ENCODE results near the gene LAMB1. TPM values are rescaled to one million over a fixed set of nuclear protein-coding genes. Genes with fewer than 3 reads are reported as not detected.

LAMB1 gene
- total RNA-seq, 1 experiment from 2014 or later = 32.0 TPM

- no peaks in the 10 kb centered on the region for H3K79me2 ChIP-seq (ENCODE audit: insufficient read depth, low read length)
- BruUV-seq (replicated peaks) = no TSS peak
- TF ChIP-seq ZFX (IDR thresholded peaks at IDR 0.05) (no peak), POLR2A (IDR thresholded peaks at IDR 0.05; ENCODE audit: borderline replicate concordance, extremely low read depth, insufficient read depth, insufficient read length) (no peak), JUND (IDR thresholded peaks at IDR 0.05) (no peak), YY1 (IDR thresholded peaks at IDR 0.05; ENCODE audit: extremely low read depth, insufficient replicate concordance, low read depth, low read length) (no peak), SIN3A (IDR thresholded peaks at IDR 0.05; ENCODE audit: low read depth) (no peak), CTCF (IDR thresholded peaks at IDR 0.05 in 2 of 3, conservative IDR thresholded peaks at IDR 0.05 in 1 of 3; ENCODE audit: borderline replicate concordance in 1 of 3, insufficient read depth in 1 of 3, low read depth in 2 of 3, low read length in 2 of 3) (no peak), ZNF274 (IDR thresholded peaks at IDR 0.05; ENCODE audit: low read depth, low read length) (no peak), REST (IDR thresholded peaks at IDR 0.05; ENCODE audit: low read depth) (no peak), EZH2 (IDR thresholded peaks at IDR 0.05) (no peak), FOSL1 (IDR thresholded peaks at IDR 0.05; ENCODE audit: low read depth) (no peak)
- peaks cover 3% of the 10 kb centered on the region; the same call in 1 of the 2 replicates for H3K9me2 ChIP-seq (ENCODE audit: insufficient read depth)
- H3K9me3 ChIP-seq (ENCODE audit: control insufficient read depth in 1 of 2, insufficient read depth in 1 of 2, low read depth in 1 of 2, low read length in 2 of 2) = no peaks in the 10 kb centered on the region
- H3K27ac ChIP-seq (ENCODE audit: low read depth, low read length) = no peak overlapping the region
- ATAC-seq = no peak
- H3K4me3 ChIP-seq (replicated peaks in 1 of 2; ENCODE audit: low read depth in 1 of 2, low read length in 2 of 2) = no peak overlapping the region
- CTCF ChIA-PET = no interaction called here
- no peak overlapping the region for H3K9ac ChIP-seq (ENCODE audit: low read length)
- intact Hi-C loops (cut with micrococcal nuclease) = no loop called here
- no peaks in the 10 kb centered on the region for H3K4me1 ChIP-seq (ENCODE audit: control insufficient read depth in 1 of 2, insufficient read depth in 2 of 2, low read length in 2 of 2)
- H3K36me3 ChIP-seq (ENCODE audit: control insufficient read depth in 1 of 2, insufficient read depth in 2 of 2, low read length in 2 of 2) = no peaks in the 10 kb centered on the region
- H3K4me2 ChIP-seq (ENCODE audit: low read length) = no peak overlapping the region
- DNase-seq (ENCODE audit: low read depth, low spot score) = no peak
- RAD21 ChIA-PET (ENCODE audit: low non-redundant PET in 1 of 2, low total read pairs in 2 of 2, uncharacterized antibody in 2 of 2, unreplicated experiment in 2 of 2) = no interaction called here
- H4K20me1 ChIP-seq (ENCODE audit: insufficient read depth) = no peaks in the 10 kb centered on the region
- no peak overlapping the region for H2AFZ ChIP-seq (ENCODE audit: low read depth, low read length, poor library complexity, severe bottlenecking)
- POLR2A ChIA-PET = no interaction called here
- no peaks in the 10 kb centered on the region for H3K27me3 ChIP-seq (ENCODE audit: insufficient read depth, low read length)
Observed at GRCh38 chr7:108045669-108046068, 42.7 kb upstream of the LAMB1 start.

All from HCT116 (cell line).